HG02642 (cell line): Measurements from ENCODE around the gene RNF149.
A peak's percentile ranks its signal among the peaks of the same experiment; 100 is the strongest.

Source experiments
- ATAC-seq: cut with Tn5 transposase; IDR thresholded peaks from one replicate; pipeline ENCODE4 v1.9.1; 2021; ENCODE audit warnings: mild to moderate bottlenecking; ENCODE audit not compliant: unreplicated experiment, poor library complexity

RNF149 gene

DNA sequence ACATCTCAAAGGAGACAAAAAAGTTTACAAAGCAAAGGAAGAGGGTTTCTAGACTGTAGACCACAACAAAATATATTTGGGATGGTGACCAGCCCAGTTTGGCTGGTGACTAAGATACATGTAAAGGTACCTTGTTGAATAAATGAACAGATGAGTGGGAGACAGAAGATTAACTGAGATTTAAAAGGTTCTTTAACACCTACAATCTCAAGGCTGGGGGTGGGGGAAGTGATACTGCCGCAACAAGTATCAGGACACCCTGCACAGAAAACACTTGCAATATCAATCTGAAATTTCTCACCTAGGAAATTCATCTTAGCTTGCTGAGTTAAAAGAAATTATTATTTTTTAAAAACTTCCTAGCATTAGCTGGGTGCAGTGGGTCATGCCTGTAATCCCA lies 8.3 kb downstream of the RNF149 start:
- ATAC-seq: no peak

DNA sequence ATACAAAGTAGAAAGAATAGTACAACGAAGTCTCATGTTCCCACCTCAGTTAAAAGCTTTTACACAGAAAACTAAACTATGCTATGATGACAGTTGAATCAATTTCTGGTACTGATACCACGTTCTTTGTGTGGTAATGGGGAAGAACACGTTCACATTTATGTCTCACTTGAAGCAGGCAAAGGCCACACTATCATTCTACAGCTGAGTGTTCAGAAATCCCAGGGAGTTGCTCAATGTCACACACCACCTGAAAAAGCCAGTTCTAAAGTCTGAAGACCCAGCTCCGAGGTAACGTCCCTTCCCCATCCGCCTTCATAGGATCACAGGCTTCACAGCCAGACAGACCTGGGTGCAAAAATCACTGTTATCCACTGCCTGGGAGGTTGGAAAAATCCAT lies 8.9 kb downstream of the RNF149 start:
- ATAC-seq: no peak

DNA sequence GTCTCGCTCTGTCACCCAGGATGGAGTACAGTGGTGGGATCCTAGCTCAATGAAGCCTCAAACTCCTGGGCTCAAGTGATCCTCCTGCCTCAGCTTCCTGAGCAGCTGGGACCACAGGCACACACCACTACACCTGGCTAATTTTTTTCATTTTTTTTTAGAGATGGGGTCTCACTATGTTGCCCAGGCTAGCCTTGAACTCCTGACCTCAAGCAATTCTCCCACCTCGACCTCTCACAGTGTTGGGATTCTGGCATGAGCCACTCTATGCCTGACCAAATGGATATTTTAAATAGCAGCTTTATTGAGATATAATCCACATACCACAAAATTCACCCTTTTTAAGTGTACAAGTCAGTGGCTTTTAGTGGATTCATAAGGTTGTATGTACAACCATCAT lies 11.1 kb downstream of the RNF149 start:
- ATAC-seq: no peak

DNA sequence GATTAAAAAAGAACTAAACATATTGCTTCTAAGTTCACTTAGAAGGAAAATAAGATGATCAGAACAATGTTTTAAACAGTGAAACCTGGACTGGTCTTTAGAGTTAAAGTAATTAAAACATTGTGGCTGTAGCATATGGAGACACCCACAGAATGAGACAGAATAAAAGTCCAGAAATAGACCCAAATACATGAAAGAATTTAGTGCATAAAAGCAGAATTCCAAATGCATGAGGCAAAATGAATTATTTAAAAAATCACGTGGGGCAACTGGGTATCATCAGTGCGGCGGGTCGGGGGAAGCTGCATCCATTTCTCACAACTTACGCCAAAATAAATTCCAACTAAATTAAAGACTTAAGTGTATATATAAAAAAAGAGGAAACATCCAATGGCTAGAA lies 12.1 kb downstream of the RNF149 start:
- no peak for ATAC-seq

DNA sequence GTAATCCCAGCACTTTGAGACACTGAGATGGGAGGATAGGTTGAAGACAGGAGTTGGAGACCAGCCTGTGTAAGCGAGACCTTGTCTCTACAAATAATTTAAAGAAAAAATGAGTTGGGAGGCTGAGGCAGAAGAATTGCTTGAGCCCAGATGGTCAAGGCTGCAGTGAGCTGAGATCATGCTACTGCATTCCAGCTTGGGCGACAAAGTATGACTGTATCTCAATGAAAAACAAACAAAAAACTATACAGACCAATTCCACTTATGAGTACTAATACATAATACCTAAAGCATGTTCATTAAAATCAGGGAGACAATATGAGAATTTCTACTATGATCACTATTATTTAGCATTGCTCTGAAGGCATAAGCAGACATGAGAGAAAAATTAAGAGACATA lies 12.6 kb downstream of the RNF149 start:
- no peak for ATAC-seq

DNA sequence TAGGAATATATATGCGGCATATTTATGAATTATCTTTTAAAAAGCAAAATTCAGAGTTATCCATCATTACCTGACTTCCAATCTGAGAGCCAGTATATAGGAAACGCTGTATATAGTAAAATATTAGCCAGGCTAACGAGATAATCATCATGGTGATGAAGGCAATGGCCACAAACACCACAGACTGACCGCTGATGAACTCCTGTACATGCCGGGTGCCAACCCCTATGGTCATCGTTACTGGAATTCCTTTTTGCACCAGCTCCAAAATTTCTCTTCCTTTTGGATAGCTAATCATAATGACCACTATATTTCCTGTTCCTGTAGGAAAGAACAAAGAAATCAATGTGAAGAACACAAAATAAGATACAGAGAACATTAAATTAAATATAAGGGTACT lies 13.6 kb downstream of the RNF149 start:
- ATAC-seq: no peak

DNA sequence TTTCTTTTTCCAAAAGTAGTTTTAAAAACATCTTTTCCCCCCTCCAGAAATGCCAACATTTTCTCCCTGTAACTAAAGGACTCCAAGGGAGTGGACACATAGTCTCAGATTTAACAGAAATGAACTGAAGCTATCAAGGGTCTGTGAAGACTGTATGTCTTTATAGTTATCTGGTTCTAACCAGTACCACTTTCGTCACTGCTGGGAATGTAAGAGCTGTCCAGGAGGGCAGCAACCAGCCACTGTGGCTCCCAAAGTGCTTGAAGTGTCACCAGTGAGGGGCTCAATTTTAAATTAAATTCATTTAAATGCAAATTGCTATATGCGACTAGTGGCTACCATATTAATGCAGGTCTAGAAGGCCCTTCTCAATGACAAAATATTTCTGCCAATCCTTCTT lies 15.0 kb downstream of the RNF149 start:
- no peak for ATAC-seq

DNA sequence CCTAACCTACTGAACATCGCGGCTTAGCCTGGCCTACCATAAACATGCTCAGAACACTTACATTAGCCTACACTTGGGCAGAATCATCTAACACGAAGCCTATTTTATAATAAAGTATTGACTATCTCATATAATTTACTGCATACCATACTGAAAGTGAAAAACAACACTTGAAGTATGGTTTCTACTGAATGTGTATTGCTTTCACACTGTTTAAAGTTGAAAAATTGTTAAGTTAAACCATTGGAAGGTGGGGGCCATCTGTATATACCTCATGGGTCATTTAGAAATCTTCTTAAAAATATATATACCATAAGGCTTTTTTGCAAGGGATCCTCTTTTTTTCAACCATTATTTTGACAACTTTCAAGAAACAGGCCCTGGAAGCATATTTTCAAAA lies 16.5 kb downstream of the RNF149 start:
- ATAC-seq: no peak

DNA sequence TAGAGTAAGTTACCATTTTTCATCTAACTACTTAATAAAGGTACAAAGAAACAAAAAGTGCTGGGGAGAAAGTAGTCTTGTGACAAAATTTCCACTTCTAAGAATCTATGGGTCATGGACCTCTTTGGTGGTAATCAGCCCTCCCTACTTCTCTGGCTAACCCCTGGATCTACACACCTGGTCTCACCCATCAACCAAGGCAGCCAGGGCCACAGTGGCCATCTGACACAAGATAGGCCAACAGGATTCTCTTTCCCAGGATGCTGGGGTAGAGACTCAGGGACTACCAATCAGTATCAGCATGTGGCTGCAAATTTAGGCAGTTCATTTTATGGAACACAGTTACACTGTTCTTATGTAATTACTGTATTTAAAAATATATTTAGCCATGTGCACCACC lies 17.8 kb downstream of the RNF149 start:
- ATAC-seq: no peak

DNA sequence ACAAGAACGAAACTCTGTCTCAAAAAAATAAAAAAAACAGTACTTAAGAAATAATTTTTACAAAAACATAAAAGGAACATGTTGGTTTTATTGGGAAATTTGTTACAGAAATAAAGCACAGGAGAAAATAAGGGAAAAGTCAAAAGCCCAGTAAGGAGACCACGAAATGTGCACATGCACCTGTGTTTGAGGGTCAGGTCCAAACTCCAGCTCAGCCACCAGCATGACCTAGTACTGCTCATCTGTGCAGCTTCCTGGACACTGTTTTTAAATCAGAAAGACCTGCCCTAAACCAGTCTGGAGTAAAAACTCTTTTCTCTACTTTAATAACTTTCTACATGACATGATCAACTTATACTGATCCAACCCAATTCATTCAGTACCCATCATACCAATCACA lies 21.2 kb downstream of the RNF149 start:
- no peak for ATAC-seq

DNA sequence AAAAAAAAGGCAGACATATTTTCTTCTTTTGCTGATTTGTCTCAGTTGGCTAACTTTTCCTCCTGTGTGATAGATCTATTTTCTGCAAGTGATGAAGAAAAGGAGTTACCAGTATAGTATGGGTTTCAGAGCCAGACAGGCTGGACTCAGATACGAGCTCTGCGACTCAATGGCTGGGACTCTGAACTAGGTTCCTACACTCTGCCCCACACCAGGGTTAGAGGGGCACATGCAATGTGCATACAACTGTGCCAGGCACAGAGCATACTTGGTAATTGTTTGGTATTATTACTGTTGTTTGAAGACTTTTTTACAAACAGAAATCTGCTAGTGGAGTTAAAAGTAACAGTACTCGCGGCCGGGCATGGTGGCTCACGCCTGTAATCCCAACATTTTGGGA lies 21.8 kb downstream of the RNF149 start:
- ATAC-seq: no peak

DNA sequence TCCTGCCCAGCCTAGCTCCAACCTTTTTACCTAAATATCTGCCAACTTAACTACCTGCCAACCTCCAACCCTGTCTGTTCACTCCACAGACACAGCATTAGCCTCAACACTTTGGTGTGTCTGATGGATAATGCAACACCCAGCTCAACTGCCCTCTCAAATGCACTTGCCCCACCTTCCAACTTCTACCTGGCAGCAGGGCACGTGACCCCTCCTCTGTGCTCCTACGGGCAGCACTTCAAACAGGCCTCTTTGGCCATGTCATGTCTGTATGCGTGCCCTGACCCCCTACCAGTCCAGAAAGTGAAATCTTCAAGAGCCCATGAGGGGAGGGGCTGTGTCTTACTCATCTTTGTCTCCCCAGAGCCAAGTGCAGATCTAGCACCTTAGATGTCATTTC lies 25.5 kb downstream of the RNF149 start:
- ATAC-seq: no peak

DNA sequence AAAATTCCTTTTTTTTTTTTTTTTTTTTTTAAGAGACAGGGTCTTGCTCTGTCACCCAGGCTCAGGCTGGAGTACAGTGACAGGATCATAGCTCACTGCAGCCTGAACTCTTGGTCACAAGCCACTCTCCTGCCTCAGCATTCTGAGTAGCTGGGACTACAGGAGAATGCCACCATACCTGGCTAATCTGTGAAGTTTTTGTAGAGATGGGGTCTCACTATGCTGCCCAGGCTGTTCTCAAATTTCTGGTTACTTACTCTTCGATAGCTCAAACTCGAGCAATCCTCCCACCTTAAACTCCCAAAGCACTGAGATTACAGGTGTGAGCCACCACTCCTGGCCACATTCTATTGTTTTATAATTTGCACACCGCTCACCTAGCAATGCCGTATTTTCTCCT lies 27.0 kb downstream of the RNF149 start:
- ATAC-seq: no peak

DNA sequence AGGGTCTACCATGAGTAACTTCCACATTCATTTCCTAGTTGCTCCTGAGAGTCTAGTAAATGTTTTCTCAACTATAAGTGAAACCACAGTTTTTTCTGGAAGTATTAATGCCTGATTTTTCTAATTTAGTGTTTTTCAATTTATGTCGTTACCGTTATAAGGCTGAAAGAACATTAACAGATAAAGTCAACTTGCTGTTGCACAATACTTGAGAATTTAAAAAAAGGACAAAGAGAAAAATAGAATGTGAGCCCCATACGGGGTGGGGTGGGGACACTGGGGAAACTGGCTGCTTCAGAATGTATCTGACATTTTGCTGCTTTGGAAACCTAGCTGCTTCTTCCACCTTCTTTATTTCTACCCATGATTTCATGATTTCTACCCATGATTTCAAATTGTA lies 29.6 kb downstream of the RNF149 start:
- no peak for ATAC-seq

DNA sequence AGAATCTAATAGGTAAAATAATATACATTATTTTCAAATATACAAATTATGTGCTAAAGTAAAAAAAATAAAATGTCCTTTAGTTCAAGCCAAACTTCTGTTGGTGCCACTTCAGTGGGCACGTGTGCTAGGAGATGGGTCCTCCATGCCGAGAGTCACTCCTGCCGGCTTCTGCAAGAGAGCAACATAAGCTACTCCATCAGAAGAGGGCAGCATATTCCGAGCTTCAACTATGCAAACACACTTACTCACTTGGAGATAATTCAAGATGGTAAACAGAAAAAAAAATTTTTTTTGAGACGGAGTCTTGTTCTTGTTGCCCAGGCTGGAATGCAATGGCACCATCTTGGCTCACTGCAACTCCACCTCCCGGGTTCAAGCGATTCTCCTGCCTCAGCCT lies 31.4 kb downstream of the RNF149 start:
- ATAC-seq: no peak

DNA sequence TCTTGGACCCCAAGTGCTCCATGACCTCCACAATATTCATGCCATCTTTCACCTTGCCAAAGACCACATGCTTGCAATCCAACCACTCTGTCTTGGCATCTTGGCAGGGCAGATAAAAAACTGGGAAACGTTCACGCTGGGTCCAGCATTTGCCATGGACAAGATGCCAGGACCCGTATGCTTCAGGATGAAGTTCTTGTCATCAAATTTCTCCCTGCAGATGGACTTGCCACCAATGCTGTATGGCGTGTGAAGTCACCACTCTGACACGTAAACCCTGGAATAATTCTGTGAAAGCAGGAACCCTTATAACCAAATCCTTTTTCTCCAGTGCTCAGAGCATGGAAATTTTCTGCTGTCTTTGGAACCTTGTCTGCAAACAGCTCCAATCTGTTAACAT lies 34.4 kb downstream of the RNF149 start:
- ATAC-seq: no peak

DNA sequence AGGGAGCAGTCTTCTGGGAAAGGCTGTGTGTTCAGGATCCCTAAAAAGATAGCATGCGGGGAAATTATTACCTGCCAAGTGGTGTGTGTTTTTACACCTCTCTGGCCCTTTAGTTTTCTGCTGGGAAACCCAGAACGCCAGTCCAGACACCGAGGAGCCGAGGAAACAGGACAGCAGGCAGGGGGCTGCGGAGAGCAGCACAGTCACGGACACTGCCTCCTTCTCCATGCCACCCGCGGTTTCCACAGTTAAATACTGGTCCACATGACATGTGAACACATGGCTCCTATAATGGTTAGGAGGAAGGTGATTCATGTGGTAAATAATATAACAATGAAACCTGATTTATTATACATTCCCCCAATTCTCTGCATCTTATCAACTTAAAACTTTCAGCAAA lies 35.4 kb downstream of the RNF149 start:
- no peak for ATAC-seq

DNA sequence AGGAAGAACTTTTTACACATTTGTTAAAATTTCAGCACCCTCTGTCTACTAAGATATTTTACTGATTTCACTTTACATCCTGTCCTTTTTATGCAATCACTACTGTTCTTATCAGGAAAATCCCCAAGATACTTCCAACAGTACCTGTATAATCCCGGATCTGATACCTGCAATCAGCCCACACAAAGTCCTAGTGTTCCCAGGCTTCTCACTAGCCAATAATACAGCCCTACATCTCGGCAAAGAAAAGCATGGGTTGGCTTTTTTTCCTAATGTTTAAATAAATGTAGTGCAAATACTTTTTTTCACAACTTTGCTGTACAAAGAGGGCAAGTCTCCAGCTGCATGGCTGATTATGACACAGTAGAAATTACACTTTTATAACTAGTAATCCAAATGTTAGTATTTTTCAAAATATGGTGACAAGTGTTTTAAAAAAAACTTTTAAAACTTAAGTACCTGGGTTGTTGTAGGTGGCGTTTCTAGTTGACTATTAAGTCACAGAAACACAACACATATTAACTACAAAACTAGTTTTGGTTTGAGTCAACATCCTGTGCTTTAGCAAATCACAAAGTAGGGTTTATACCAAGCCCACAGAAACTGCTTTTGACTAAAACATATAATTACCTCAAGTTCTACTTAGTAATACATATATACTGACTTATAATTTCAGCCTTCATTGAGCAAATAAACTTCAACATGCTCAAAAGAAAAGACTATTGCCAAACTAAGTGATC lies 36.3 kb downstream of the RNF149 start:
- ATAC-seq: peak; percentile 76

DNA sequence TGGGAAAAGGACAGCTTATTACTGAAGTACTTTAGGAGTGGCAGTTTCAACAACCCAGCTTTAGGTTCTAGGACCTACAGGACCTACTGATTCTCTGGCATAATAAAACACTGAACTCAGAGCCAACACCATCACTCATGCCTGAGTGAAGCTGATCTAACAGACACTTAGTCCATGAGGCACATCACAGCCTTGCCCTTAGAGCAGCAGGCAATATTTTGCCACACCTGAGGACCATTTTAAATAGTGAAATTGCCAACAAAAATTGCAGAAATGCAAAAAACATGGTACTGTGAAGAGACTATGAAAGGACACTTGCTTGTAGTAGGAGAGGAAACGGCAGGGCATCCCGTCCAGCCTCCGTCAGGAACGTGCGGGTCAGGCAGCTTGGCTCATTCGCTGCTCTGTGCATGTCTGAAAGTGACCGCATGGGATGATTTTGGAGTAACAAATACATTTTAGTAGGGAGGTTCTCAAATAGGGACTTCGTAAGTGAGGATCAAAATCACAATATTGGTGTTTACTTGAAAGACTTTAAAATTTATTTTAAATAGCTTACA lies 37.7 kb downstream of the RNF149 start:
- no peak for ATAC-seq

DNA sequence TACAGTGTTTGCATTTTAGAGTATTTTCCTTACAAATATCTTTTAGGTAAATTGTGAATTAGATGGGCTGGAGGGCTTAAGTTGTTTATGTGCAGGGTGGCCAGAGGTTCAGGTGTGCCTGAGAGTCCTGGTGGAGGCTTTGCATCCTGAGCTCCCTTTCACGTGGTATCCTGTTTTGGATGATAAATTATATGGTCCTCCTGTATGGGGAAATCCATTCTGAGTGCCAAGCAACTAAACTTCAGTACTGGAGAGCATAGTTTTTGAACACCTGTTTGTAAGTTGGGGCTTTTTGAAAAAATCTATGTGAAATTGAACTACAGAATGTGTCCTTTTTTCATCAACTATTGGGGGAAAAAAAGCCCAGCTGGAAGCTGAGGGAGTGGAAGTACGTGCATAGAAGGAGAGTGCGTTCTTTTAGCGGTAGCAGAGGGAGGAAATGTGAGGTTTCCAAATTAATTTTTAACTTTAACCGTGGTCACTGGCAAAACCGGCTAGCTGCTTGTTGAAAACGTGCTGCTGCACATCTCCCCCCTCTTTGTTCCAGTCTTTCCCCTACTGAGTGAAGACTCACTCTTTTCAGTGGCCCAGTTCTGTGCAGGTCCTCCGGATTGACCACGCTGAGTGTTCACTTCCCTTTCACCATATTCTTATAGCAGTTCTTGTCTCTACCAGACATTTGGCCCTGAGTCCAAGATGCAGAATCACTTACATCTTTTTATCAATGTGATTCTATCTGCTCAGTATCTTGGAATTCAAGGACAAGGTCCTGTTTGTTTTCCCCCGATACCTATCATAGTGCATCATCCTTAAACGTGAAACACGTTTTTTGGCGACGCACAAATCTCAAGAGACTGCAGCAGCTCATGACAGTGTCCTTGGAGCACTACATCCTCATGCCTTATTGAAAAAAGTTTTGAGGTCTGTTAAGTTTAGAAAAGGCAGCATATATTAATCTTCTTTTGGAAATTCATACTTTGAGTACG lies 40.5 kb downstream of the RNF149 start:
- peak; percentile 64 for ATAC-seq

DNA sequence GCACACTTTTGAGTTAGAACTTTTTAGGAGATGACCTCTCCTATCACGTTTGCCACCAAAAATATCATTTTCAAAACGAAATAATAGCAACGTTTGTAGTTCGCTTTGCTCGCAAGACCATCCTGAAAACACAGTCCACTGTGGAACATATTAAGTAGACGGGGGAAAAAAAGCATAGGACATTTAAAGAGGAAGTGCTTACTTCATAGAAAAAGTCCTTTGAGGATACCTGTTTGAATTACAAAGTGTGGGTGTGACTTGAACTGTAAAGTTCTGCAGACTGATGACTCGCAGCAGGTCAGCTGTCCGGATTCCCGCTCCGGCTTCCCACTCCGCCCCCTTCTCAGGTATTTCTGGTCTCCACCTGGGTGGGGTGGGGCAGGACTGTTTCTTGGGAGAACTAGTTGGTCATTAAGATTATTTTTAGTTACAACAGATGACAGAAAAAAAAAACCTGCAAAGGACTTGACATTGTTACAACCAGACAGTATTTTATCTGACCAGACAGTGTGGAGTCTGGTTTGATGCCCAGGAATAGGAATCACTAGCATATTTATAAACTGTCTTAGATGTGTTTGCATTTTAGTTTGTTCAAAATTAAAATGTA lies 42.5 kb downstream of the RNF149 start:
- ATAC-seq: no peak
